Fibroblast of gingiva (primary cell): ENCODE measurements around the gene EFNA5.

Experiments used
- DNase-seq: peaks from one replicate; pipeline ENCODE4 v3.0.0-alpha.2; 2011; ENCODE audit warnings: low read depth

EFNA5 gene

DNA sequence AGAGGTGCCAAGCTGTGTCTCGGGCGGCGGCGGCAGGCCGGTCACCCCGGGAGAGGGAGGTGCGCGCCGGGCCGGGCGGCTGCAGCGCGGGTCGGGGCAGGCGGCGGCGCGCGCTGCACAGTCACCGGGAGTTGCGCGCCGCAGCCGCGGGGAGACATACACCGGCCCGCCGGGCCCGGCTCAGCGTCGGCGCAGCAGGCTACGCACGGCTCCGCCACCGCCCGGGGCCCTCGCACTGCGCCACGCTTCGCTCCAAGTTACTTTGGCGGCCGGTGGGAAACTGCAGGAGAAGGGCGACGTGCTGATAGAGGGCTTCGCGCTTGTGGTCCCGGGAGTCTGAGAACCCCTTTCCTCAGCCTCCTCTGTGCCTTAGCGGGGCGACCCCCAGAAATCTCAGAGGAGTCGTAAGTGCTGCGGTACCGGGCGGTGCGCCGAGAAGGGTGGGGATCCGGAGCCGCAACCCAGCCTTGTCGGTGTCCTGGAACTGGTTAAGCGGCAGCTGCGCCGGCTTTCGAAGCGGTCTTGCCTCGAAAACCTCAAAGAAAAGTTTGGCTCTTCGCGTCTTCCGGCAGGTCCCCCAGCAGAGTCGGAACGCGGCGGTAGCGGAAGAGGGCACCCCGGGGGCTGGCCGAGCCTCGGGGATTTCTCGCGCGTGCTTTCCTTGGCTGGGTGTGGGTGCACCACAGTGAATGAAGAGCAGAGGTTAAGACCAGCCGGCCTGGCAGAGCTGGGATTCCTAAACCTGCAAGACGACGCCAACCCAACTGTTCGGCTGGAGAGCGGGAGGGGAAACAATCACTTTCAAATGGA lies at the start of gene EFNA5:
Gene EFNA5, minus strand, starts transcription at position 6 of the 810 bp plus-strand sequence.
- DNase-seq = peak; percentile 52

DNA sequence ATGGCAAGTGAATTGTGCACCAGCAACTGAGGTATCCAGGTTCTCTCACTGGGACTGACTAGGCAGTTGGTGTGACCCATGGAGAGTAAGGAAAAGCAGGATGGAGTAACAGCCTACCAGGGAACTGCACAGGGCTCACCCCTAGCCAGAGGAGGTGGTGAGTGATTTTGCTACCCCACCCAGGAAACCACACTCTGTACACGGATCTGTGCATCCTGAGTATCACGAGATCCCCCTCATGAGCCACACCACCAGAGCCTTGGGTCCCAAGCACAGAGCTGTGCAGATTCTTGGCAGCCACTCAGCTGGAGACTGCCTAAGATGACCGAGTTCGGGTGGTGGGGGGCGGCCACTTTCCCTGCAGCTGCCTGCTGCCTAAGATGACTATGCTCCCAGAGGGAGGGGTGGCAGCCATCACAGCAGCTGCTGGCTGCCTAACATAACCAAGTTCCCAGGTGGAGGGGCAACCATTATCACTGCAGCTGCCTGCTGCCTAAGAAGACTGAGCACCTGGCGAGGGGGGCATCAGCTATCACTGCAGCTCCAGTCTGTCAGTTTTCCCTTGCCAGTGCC lies 48.4 kb upstream of the EFNA5 start:
- no peak for DNase-seq

DNA sequence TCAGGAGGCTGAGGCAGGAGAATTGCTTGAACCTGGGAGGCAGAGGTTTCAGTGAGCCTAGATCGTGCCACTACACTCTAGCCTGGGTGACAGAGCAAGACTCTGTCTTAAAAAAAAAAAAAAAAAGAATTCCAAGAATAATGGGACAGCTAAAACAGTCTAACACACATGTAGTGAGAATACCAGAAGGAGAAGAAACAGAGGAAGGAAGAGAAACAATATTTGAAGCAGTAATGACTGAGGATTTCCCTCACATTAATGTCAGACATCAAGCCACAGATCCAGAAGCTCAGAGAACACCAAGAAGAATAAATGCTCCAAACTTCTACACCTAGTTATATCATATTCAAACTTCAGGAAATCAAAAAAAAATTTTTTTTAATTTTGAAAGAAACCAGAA lies 47.1 kb upstream of the EFNA5 start:
- DNase-seq = no peak

DNA sequence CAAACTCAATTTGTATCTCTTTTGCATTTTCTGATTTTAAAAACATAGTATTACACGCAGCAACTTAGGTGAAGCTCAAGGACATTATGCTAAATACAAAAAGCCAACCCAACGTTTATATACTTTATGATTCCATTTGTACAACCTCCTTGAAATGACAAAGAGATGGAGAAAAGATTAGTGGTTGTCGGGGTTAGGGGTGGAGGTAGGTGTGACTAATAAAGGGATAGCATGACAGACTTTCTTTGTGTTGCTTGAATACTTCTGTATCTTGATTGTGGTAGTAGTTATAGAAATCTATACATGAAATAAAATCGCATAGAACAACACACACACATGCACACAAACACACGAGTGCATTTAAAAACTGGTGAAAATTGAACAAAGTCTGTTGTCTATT lies 42.5 kb upstream of the EFNA5 start:
- no peak for DNase-seq

DNA sequence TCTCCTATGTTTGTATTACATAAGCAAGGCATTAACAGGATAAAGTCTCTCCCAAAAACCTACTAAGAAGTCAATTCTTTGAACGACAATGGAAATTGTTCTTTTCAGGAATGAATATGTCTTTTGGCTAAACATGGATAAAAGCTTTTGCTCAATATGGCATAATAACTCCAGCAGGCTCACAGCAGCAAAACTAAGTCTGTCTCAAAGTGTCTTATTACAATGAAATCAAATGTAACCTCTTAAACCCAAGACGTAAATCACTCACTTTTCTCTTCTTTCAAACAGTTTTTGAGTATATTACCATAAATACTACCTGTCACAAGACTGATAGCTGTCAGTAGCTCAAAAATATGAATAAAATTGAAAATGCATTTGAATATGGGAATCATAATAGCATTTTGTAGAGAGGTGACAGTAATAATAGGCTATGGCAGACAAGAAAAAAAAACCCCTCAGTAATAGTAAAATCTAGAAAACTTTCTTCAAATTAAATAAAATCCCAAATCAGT lies 41.7 kb upstream of the EFNA5 start:
- no peak for DNase-seq

DNA sequence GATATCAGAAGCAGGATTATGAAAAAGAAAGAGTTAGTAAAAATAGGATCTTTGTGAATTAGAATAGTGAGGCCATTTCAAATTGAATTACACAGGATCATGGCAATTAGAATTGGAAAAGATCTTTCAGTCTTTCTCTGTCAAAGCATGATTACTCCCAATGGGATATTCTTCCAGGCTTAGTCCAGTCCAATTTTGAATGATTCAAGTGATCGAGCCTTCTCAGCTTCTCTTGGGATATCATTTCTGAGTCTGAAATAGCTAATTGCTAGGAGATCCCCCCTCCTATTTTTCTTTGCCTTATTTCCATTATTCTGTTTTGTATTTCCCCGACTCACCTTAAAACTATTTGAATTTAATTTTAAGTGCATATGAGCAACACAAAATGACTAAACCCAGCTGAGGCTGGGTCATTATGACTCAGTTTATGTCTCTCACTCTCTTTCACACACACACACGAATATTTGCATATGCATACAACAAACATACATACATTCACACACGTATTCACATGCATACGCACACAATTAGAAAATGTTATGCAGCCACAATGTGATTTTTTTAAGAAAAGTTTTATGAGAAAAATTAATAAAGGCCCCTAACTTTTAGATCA lies 34.8 kb upstream of the EFNA5 start:
- DNase-seq = no peak

DNA sequence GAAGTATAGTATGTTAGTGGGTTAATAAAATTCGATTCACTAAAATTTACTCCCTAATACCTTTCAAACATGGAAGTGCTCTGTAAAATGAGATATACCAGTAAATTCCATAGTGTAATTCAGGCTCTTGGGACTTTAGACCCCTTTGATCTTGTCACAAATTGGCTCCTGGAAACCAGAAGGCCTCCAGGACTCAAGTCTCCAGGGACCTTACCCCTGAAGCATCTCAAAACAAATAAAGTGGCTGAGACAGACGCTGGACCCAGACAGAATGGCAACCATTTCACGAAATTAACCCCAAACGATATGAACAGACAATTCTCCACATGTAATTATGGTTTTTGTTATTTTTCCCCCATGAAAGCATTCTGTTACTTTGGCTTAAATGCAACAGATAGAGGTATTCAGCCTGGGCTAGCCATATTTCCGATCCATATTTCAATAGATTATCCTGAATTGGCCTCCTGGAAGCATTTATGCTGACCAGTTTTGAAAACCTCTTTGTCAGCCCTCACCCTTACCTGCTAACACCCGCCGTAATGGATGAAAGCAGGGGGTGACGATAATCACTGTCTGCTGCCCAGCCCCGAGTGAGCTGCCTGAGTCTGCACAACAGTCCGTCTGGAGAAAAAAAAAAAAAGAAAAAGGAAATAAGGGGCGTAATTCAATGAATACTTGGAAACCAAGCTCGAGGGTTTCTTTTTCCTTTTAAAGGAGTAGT lies 34.1 kb upstream of the EFNA5 start:
- no peak for DNase-seq

DNA sequence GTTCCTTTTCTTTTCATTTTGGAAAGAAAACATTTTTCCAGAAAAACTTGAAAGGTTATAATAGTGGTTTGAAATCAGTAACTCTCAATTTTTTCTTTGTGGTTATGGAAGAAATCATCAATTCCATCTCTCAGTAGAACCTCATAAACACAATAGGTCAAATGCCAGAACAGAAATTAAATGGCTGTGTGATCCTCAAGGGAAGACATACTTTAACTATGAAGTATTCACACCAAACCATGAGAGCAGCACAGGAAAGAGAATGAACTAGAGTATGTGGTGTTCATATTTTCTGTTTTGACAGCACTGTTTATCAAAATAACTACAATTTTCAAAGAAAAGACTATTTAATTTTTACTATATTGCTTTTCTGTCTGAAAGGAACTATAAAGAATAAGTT lies 29.7 kb upstream of the EFNA5 start:
- DNase-seq = no peak

DNA sequence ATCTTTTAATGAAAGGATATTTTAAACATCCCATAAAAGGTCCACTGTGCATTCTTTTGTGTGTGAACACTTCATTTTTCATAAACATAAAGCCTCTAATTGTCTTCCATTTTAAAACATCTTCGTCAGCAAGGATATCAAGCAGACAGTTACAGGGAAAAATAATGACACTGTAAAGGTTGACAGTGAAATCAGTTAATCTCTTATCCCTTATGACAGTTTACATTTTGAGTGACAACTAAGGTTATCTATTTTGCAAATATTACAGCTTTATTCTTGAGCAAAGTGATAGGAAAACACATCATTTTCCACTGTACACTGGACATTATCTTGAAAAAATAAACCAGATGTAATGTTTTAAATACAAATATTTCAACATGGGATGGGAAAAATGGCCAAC lies 28.7 kb upstream of the EFNA5 start:
- DNase-seq = no peak

DNA sequence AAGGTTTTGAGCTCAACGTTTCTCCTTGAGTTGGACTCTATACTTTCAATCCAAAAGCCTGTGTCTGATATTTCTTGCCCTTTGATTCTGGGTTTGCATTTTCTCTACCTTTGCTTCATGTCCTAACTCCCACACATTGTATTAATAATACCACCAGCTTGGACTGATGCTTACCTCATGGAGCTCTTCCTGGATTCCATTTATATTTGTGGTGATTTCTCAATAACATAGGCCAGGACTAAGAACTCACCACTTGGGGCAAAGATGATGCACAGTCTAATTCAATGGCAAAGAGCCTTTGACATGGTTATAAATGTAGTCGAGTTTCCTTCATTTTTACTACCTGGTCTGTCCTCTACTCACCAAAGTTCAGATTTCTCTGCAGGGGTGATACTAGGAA lies 27.5 kb upstream of the EFNA5 start:
- peak; percentile 20 for DNase-seq

DNA sequence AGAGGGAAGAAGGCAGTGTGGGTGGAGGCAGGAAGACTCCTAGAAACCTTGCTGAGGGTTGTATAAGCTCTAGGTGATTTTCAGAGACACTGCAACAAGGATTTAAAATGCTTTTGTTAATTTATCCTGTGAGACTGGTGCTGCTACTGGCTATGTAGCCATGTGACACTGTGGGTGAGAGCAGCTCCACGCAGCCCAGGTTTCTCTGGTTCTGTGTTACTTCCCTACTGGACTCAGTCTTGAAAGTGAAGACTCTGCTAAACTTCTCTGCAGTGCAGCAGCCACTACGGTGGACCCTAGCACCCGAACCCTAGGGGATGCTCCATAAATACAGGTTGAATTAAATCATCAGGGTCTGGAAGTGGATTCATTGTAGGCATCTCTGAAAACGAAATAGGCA lies 25.8 kb upstream of the EFNA5 start:
- no peak for DNase-seq

DNA sequence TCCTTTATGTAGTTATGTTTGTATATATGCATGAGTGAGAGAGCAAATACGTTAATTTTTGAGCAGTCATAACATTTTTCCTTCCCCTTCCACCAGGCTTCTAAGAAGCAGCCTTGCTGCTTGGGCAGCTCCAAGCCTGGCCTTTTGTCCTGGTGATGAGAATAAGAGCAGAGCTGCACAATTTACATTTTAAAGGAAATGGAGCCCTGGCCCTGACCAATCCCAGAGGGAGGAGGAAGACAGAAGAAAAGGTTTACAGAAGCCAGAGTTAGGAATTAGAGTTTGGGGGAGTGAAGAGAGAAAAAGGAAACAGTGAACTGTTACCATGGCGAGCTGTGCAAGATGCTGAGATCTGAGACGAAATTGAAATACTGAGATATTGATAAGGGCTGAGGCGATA lies 25.3 kb upstream of the EFNA5 start:
- DNase-seq = no peak

DNA sequence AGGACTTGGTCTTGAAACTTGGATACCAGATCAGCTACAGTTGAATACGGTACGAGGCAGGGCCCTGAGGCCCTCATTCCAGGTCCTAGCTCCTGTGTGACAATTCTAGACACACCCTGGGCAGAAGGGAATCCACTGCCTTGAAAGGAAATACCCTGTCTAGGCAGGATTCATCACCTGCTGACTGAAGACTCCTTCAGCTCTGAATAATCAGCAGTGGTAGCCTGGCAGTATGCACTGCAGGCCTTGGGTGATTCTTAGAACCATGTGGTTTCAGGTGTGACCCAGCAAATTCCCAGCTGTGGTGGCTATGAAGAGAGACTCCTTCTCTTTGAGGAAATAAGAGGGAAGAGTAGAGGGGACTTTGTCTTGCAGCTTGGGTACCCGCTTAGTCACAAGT lies 17.2 kb upstream of the EFNA5 start:
- no peak for DNase-seq

DNA sequence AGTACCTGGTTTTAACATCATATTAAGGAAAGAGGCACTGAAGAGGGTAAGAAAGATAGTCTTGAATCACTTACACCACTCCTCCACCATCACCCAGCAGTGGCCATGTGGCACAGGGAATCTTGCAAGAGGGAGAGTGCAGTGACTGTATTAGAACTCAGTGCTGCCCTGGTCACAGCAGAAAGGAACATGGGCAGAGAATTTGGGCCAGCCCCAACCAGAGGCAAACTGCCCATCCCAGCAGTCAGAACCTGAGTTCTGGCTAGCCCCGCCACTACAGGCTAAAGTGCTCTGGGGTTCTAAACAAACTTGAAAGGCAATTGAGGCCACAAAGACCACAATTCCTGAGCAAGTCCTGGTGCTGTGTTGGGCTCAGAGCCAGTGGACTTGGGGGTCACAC lies 16.7 kb upstream of the EFNA5 start:
- DNase-seq = no peak

DNA sequence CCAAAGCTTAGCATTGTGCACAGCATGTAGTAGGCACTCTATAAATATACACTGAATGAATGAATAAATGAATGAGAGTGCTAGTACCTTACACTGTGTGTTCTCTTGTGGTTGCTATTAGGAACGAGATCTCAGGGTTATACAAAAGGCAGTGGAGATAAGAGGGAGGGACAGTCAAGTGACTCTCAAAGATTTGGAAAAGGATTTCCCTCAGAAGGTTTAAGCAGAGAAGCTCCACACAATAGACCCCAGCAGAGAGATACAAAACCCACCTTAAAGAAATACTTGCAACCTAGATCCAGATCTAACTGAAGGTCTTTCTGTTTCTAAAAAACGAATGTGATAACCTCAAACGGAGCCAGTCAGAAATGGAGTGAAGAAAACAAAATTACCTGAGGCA lies 11.8 kb upstream of the EFNA5 start:
- DNase-seq = no peak

DNA sequence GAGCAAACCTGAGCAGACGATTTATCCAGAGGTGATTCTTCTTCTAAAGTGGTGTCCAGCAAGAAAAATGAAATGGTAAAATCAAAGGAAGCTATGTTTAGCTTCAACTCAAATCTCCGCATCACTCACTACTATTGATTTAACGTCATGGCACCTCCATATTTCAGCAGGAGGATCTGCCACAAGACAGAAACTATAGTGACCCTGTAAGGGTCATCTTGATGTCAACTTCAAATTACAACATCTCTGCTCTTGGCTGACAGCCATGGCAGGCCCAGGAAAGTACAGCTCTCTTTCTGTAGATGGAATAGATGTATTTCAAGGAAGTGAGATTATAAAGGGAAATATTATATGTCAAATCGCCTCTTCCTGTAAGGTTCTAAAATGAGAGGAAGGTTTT lies 10.1 kb upstream of the EFNA5 start:
- DNase-seq = no peak

DNA sequence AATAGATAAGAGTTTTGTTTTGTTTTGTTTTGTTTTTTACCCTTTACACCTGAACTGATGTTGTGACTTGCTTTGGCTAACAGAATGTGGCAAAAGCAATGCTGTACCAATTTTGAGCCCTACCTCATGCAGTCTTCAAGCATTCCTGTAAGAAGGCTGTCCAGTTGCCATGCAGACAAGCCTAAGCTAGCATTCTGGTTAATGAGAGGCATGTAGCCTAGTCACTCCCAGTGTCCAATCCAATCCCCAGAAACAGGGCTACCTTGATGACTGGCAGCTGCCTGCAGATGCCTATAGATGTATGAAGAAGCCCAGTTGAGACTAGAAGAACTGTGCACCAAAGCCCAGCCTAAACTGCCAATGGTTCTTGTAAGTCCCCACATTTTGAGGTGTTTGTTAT lies 9.4 kb upstream of the EFNA5 start:
- no peak for DNase-seq

DNA sequence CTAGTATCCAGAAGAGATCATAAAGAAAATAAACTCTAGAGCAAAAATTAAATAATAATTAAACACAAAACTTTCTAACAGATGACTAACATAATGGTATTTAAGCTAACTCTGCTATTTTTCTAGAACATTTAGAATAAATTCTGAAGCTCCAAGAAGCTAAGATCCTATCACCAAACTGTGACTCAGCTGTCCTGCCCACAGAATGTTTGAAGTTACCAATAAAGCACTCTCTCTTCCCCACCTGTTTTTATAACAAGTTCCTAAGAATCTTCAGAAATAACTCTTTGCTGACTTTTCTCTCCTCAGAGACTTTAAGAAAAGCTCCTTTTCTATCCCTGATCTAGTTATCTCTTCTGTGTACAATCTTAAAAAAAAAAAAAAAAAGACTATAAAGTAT lies 6.0 kb upstream of the EFNA5 start:
- no peak for DNase-seq

DNA sequence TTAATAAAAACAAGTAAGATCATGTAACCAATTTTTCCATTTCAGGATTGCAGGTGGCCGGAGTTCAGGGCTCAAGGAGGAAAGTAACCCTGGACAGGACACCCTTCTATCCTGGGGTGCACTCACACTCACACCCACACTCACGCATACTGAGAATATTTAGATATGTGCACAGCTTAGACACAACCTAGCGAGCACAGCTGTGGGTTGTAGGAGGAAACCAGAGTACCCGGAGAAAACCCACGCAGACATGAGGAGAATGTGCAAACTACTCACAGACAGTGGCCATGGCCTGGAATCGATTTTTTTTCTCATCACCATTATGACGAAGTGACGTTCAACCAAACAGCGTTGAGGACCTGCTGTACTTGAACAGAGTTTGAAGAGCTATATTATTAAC lies 4.5 kb upstream of the EFNA5 start:
- no peak for DNase-seq

DNA sequence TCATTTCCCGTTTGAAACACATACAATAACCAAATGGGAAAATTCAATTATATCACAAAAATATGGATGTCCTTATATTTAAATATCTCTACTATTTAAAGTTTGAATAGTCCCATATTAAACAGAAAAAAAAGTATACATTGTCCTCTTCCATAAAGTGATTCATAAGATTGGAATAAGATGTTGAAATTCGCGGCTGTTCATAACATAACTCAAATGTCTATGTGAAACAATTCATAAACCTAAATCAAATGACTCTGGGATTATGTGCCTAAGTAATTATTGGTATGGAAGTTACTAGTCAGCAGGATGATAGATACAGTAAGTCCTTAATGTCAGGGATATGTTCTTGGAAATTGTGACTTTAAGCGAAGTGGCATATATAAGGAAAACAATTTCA lies 3.9 kb upstream of the EFNA5 start:
- peak; percentile 25 for DNase-seq

DNA sequence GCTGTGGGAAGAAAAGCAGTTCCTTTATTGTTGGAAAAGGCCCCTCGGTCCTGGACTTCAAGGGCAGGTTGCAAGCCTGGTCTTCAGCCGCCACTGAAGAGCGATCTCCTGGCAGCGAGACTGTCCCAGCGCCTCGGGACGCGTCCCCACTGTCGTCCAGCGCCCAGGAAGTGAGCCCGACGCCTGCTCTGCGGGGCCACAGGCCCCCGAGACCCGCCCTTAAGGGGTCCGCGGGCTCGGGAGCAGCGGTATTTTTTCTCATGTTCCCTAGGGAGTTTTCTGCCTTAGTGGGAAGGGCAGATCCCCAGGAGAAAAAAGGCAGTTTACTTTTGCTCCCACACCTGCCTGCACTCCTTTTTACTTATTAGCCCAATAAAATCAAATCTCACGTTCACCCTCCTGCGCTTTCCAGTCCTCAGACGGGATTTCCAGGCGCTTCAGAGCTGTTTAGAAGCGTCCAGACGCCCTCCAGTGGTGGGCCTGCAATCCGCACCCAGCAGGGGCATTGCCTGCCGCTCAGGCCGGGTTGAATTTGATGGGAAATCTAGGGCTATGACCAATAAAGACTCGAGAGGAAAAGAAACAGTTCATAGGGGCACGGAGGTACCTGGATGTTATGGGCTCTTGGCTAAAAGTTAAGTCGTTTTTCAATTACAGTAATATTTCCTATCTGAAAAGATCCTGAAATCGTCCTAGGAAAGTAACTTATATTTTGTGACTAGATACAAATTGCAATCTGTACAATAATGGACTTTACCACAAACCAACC lies 2.8 kb upstream of the EFNA5 start:
- DNase-seq = peak; percentile 83

DNA sequence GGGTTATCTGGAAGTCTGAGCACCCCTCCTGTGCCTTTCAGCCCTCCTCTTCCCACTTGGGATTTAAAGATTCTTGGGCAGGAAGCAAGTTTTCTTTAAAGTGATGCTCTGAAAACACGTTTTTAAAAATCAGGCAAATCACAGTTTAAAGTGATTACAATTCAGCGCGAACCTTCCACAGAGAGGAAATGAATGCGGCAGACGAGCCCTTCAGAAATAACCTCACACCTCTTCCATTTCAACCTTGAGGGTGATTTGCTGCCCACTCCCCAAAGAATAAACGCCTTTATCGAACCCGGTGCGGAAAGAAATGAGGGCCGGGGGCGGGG lies 2.3 kb upstream of the EFNA5 start:
- DNase-seq = peak; percentile 45
